Right renal cortex interstitium (tissue), 3 donors: ENCODE data around the gene C9orf153. TPM values are rescaled to one million over a fixed set of nuclear protein-coding genes. Genes with fewer than 3 reads are reported as not detected.
"Not testable (repeated sequence)": the region's sequence is repeated elsewhere in the genome, so short reads cannot be mapped to it uniquely, and the experiment has no call there.

Source experiments
- DNase-seq, 3 donors: peaks; one replicate each; pipeline ENCODE4 v3.0.0-alpha.2; 2013; ENCODE audit warnings: low read depth in 3 of 3, low spot score in 2 of 3
- polyA plus RNA-seq, 3 donors: library from polyadenylated mRNA; unstranded; fragments of 120-200 nt; gene quantifications; one replicate each; pipeline ENCODE4 v1.2.1, GENCODE V29; 2013; ENCODE audit not compliant: insufficient read length in 3 of 3

Gene C9orf153
- under 1 TPM in 1 of 3 donors, not detected in 2; 0.24 TPM for polyA plus RNA-seq

DNA sequence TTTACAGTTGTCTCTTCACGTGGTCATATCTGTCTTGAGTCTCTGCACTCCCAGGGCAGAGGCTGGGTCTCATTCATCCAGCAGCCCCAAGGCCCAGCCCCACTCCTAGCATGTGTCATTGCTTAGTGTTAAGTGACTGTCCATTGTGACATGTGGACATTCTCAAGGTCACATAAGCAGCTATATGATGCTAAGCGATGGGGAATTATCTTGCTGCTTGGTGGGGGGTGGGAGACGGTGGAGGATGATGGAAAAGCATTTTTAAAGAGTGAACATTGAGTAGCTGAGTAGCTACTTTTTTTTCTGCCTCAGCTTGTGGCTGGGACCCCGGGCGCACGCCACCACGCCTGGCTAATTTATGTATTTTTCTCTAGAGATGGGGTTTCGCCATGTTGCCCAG is at the start of gene C9orf153:
TSS of gene C9orf153 (minus strand) at position 101 of the 400 bp plus-strand sequence. CDS start 30,054 bp downstream, outside the sequence.
- no peak for DNase-seq

- no peak for DNase-seq
Measured at GRCh38 chr9:86308687-86309086, 49.2 kb upstream of the C9orf153 start.

GRCh38 chr9:86304236-86304730 is 44.8 kb upstream of the C9orf153 start:
- DNase-seq: no peak

- DNase-seq: no peak
Measured at GRCh38 chr9:86303316-86303975, 44.0 kb upstream of the C9orf153 start.

DNA sequence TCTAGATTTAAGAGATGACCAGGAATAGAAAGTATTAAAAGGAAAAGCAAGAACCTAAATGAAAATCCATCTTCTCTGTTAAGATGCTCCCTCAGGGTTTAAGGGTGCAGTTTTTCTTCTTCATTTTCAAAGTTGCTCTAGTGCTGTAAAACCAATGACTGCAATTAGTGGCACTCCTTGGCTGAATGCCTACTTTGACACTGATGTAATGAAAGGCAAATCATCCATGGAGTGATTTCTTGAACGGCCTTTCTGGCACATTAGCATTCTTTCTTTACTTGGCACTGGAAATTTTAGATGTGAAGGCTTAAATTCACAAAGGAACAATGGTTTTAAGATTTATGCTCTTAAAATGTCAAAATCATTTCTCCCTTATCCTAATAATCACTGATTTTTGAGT is 42.2 kb upstream of the C9orf153 start:
- DNase-seq: no peak

DNA sequence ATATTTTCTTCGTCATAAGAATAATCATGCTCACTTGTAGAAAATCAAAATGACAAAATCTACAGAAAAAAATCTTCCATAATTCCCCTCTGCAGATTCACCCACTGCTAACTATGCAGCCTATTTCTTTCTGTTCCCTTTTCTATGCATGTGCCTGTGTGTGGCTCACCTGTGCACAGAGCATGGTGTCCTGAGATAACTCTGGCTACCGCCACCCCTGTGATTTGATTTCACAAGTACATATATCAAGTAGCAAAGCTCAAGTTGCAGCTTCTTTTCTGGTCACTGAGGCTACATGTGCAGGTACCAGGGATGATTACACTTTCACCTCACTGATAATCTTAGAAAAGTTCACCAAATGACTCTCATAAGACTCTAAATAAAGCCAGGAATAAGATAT is 41.2 kb upstream of the C9orf153 start:
- no peak for DNase-seq

GRCh38 chr9:86298873-86299272 is 39.4 kb upstream of the C9orf153 start:
- DNase-seq: no peak

GRCh38 chr9:86290341-86290740 is 30.9 kb upstream of the C9orf153 start:
- DNase-seq: not testable (repeated sequence)

DNA sequence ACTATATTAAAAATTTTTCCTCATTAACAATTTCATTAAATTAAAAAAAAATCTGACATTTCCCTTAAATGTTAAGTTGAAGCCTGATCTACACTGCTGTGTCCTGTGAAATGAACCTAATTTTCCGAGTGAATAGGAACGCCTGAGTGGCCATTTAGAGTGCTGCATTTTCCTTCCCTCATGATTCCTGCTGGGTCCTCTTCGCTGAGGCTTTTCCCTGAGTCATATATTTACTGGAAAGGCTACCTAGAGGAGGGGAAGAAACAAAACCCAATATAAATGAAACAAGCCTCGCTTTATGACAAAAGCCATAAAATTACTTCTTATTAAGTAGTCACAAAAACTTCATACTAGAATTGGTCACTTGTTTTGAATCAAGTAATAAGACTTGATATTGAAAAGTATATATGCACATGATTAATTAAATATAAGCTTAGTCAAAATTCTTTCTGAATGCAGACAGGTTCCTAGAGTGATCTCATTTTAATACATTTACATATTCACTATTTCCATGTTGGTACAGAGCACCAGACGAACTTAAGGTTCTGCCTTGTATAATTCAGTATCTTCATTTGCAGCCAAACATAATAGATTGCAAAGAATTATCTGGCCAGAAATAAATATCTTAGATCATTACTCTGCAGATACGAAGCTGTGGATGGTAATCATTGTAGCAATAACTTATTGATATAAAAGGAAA is 29.2 kb upstream of the C9orf153 start:
- no peak for DNase-seq

- DNase-seq: no peak
Measured at GRCh38 chr9:86287013-86287412, 27.6 kb upstream of the C9orf153 start.

- DNase-seq: no peak
Measured at GRCh38 chr9:86286278-86286677, 26.8 kb upstream of the C9orf153 start.

DNA sequence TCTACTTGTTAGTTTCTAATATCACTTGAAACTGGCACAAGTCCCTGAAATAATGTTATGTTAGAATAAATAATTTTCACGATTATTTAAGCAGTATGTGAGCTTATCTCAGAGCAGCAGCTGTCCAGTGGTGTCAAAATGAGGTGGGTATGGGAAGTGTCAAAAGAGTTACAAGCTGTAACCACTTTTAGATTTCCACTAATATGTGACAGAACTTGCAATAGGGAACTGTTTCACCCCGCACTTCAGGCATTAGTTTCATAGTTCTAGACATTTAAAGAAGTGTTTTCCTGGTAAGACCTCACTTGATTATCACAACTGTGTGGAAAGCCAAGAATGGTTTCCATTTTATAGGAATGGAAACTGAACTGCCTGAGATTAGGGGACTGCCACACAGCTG is 25.8 kb upstream of the C9orf153 start:
- DNase-seq: no peak

DNA sequence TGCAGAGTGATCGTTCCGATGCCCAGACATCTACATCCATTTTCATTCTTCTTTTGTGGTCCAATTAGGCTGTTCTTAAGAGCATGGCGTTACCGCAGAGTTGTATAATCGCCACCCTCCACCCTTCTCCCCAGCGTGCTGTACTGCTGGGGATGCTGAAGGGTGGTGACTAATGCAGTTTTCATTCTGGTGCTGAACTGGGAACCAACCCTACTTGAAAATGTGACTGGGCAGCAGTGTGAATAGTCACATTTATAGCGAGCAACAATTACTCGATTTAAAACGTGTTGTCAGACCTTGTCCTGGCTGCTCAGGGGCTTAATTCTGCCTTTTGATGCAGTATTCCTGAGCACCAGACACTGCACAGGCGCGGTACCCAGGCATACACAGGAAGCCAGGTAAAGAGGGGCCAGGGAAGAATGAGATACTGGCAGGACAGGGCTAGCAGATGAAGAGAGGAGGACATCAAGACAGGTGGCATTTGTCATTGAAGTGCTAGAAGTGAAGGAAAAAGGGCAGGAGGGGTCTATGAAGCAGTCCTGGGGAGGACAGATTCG is 23.6 kb upstream of the C9orf153 start:
- DNase-seq: no peak

- DNase-seq: peak; percentile 81 to 89 (median 87)
Measured at GRCh38 chr9:86282077-86282978, 22.9 kb upstream of the C9orf153 start, which contains the start of gene ISCA1. Gene ISCA1, minus strand, starts transcription at chr9:86282538. Its CDS starts 80 bp downstream, at chr9:86282458.

DNA sequence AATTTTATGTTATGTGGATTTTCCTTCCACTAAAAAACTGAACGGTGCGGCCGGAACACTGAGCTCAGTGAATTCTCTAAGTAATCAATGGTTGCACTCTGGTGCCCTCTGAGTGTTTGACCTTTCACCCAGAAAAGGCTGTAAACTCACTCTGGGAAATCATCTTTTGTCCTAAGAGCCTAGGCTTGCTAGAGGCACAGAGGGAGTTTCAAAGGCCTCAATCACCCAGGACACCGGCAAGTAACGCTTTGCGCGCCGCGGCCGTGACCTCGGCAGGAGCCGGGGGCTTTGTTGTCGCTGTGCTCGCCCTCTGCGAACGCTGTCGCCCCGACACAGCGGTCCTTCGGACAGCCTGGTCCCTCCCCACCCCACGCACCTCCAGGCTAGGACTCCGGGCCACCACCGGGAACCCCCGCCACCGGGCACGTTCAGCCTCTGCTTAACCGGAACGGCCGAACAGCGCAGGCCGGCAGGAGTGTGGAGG is 22.2 kb upstream of the C9orf153 start:
- peak in 1 of 3 donors; percentile 26 for DNase-seq

GRCh38 chr9:86280580-86280979 is 21.1 kb upstream of the C9orf153 start:
- DNase-seq: no peak

- DNase-seq: no peak
Measured at GRCh38 chr9:86279839-86280238, 20.4 kb upstream of the C9orf153 start.

GRCh38 chr9:86277072-86277471 is 17.6 kb upstream of the C9orf153 start:
- DNase-seq: no peak

- no peak for DNase-seq
Measured at GRCh38 chr9:86275962-86276361, 16.5 kb upstream of the C9orf153 start.
